IMR-90 (cell line): Measurements from ENCODE around the gene TNS3. TPM values are rescaled to one million over a fixed set of nuclear protein-coding genes. Genes with fewer than 3 reads are reported as not detected.

Source experiments
- ATAC-seq: fragments of 200-7000 bp; cut with Tn5 transposase; 2 replicates; pipeline ENCODE4 v1.9.1; 2020; ENCODE audit warnings: low read depth, mild to moderate bottlenecking, moderate library complexity
- BruUV-seq: library from RNA; stranded (reverse); fragments of 400-500 nt; replicated peaks from 2 replicates; lab custom pipeline; 2021; lab: Mats Ljungman, UMichigan
- CTCF ChIA-PET: fragments of 300-600 bp; formaldehyde crosslinking; extraction: SDS; loops from one replicate; lab custom pipeline; 2021; ENCODE audit warnings: antibody characterized with exemption; lab: Yijun Ruan, JAX
- POLR2A ChIA-PET: fragments of 300-600 bp; sonication (Branson Sonifier 250); formaldehyde crosslinking; loops from one replicate; lab custom pipeline; 2022; ENCODE audit warnings: antibody characterized with exemption; ENCODE audit not compliant: unreplicated experiment; lab: Charles Lee
- DNase-seq: peaks from one replicate; pipeline ENCODE4 v3.0.0; 2013
- H2AFZ ChIP-seq: replicated peaks from 2 replicates; pipeline ENCODE3; 2013; ENCODE audit warnings: low read length, mild to moderate bottlenecking; ENCODE audit not compliant: poor library complexity
- H2AK5ac ChIP-seq: 2 replicates; pipeline ENCODE4 v1.6.1; 2013; ENCODE audit warnings: low read depth, low read length, inconsistent platforms
- H2AK9ac ChIP-seq: replicated peaks from 2 replicates; pipeline ENCODE3; 2013; ENCODE audit warnings: mild to moderate bottlenecking, low read depth, low read length, moderate library complexity; ENCODE audit not compliant: poor library complexity
- H2BK120ac ChIP-seq: 2 replicates; pipeline ENCODE4 v1.6.1; 2013; ENCODE audit warnings: low read depth, low read length, inconsistent platforms
- H2BK15ac ChIP-seq: 3 replicates; pipeline ENCODE4 v1.6.1; 2013; ENCODE audit warnings: low read depth, low read length, inconsistent platforms
- H2BK20ac ChIP-seq: 2 replicates; pipeline ENCODE4 v1.6.1; 2013; ENCODE audit warnings: low read depth, mild to moderate bottlenecking, inconsistent platforms, low read length, moderate library complexity
- H2BK5ac ChIP-seq: 2 replicates; pipeline ENCODE4 v1.6.1; 2013; ENCODE audit warnings: mild to moderate bottlenecking, low read depth, low read length, inconsistent platforms; ENCODE audit not compliant: poor library complexity, severe bottlenecking
- H3K14ac ChIP-seq: replicated peaks from 2 replicates; pipeline ENCODE4 v1.6.1; 2013; ENCODE audit warnings: low read depth, low read length, inconsistent platforms
- H3K18ac ChIP-seq: 2 replicates; pipeline ENCODE4 v1.6.1; 2013; ENCODE audit warnings: low read depth, low read length, control low read depth
- H3K23ac ChIP-seq: 2 replicates; pipeline ENCODE4 v1.6.1; 2013; ENCODE audit warnings: low read depth, low read length, inconsistent platforms
- H3K27ac ChIP-seq: 2 replicates; pipeline ENCODE4 v1.5.1; 2013; ENCODE audit warnings: mild to moderate bottlenecking, control low read depth, low read length; ENCODE audit not compliant: insufficient read depth
- H3K27me3 ChIP-seq: 2 replicates; pipeline ENCODE4 v1.6.1; 2013; ENCODE audit warnings: low read length; ENCODE audit not compliant: control insufficient read depth, insufficient read depth
- H3K36me3 ChIP-seq: 2 replicates; pipeline ENCODE4 v1.6.1; 2013; ENCODE audit warnings: low read length, mixed read lengths; ENCODE audit not compliant: control insufficient read depth, insufficient read depth
- H3K4ac ChIP-seq: 2 replicates; pipeline ENCODE4 v1.6.1; 2013; ENCODE audit warnings: low read depth, low read length, inconsistent platforms
- H3K4me1 ChIP-seq: 2 replicates; pipeline ENCODE4 v1.6.1; 2013; ENCODE audit warnings: low read length, mixed read lengths; ENCODE audit not compliant: control insufficient read depth, insufficient read depth
- H3K4me2 ChIP-seq: 2 replicates; pipeline ENCODE4 v1.6.1; 2013; ENCODE audit warnings: low read depth, mild to moderate bottlenecking, control low read depth, low read length, moderate library complexity
- H3K4me3 ChIP-seq: 2 replicates; pipeline ENCODE4 v1.5.1; 2013; ENCODE audit warnings: low read depth, mild to moderate bottlenecking, control low read depth, low read length, moderate library complexity; ENCODE audit not compliant: insufficient read depth
- H3K56ac ChIP-seq: 2 replicates; pipeline ENCODE4 v1.6.1; 2013; ENCODE audit warnings: low read length, inconsistent platforms; ENCODE audit not compliant: insufficient read depth; ENCODE audit errors: extremely low read depth
- H3K79me1 ChIP-seq, 2 experiments: 2 replicates each; pipeline ENCODE4 v1.6.1; 2013; ENCODE audit warnings: low read length in 2 of 2, inconsistent platforms in 1 of 2, low read depth in 1 of 2
- H3K9ac ChIP-seq: 2 replicates; pipeline ENCODE4 v1.6.1; 2013; ENCODE audit warnings: low read depth, low read length, control low read depth
- H3K9me1 ChIP-seq: 2 replicates; pipeline ENCODE4 v1.6.1; 2013; ENCODE audit warnings: low read length, inconsistent platforms; ENCODE audit not compliant: insufficient read depth
- H3K9me3 ChIP-seq: 2 replicates; pipeline ENCODE4 v1.6.1; 2013; ENCODE audit warnings: low read length; ENCODE audit not compliant: control insufficient read depth, insufficient read depth
- H4K20me1 ChIP-seq: 2 replicates; pipeline ENCODE4 v1.6.1; 2013; ENCODE audit warnings: low read length, inconsistent platforms; ENCODE audit not compliant: insufficient read depth
- H4K5ac ChIP-seq: 2 replicates; pipeline ENCODE4 v1.6.1; 2013; ENCODE audit warnings: mild to moderate bottlenecking, low read depth, low read length, control low read depth
- H4K8ac ChIP-seq, 2 experiments: 2 replicates each; pipeline ENCODE4 v1.6.1; 2013; ENCODE audit warnings: low read depth in 2 of 2, low read length in 2 of 2, control low read depth in 1 of 2, inconsistent platforms in 1 of 2
- H4K91ac ChIP-seq: 2 replicates; pipeline ENCODE4 v1.6.1; 2013; ENCODE audit warnings: low read depth, low read length, inconsistent platforms; ENCODE audit not compliant: insufficient read depth
- BHLHE40 ChIP-seq: fragments of 150-350 bp; IDR thresholded peaks from 2 replicates; pipeline ENCODE4 v1.6.1; 2016; ENCODE audit warnings: mild to moderate bottlenecking, low read depth, low read length
- CEBPB ChIP-seq: IDR thresholded peaks from 2 replicates; pipeline ENCODE4 v1.6.1; 2012; ENCODE audit warnings: low read depth, low read length, improper control_type of control experiment
- CHD1 ChIP-seq: IDR thresholded peaks from 2 replicates; pipeline ENCODE4 v1.6.1; 2012; ENCODE audit warnings: low read depth, low read length, improper control_type of control experiment
- ELK1 ChIP-seq: fragments of 150-350 bp; IDR thresholded peaks from 2 replicates; pipeline ENCODE4 v1.6.1; 2016; ENCODE audit warnings: low read depth, mild to moderate bottlenecking, low read length, moderate library complexity, borderline replicate concordance
- FOS ChIP-seq: fragments of 150-350 bp; IDR thresholded peaks from 2 replicates; pipeline ENCODE4 v1.6.1; 2016; ENCODE audit warnings: low read depth, low read length
- MAFK ChIP-seq: IDR thresholded peaks from 2 replicates; pipeline ENCODE4 v1.6.1; 2012; ENCODE audit warnings: low read depth, low read length, improper control_type of control experiment
- MAZ ChIP-seq: IDR thresholded peaks from 2 replicates; pipeline ENCODE4 v1.6.1; 2012; ENCODE audit warnings: low read depth, mild to moderate bottlenecking, low read length, improper control_type of control experiment, moderate library complexity, borderline replicate concordance
- MXI1 ChIP-seq: IDR thresholded peaks from 2 replicates; pipeline ENCODE4 v1.6.1; 2012; ENCODE audit warnings: low read depth, mild to moderate bottlenecking, low read length, moderate library complexity, borderline replicate concordance
- NFE2L2 ChIP-seq: fragments of 150-350 bp; IDR thresholded peaks from 2 replicates; pipeline ENCODE4 v1.6.1; 2016; ENCODE audit warnings: low read depth, mild to moderate bottlenecking, low read length
- POLR2A ChIP-seq: IDR thresholded peaks from 2 replicates; pipeline ENCODE4 v1.6.1; 2012; ENCODE audit warnings: mild to moderate bottlenecking, low read depth, low read length
- RAD21 ChIP-seq: IDR thresholded peaks from 2 replicates; pipeline ENCODE4 v1.6.1; 2012; ENCODE audit warnings: low read length, improper control_type of control experiment
- RCOR1 ChIP-seq: IDR thresholded peaks from 2 replicates; pipeline ENCODE4 v1.6.1; 2012; ENCODE audit warnings: mild to moderate bottlenecking, low read length, improper control_type of control experiment; ENCODE audit not compliant: insufficient replicate concordance
- RFX5 ChIP-seq: IDR thresholded peaks from 2 replicates; pipeline ENCODE4 v1.8.0; 2012; ENCODE audit warnings: low read depth, mild to moderate bottlenecking, low read length, moderate library complexity
- WGBS, 2 experiments: methylation state at CpG; one replicate each; pipeline versions ENCODE4 v1.1.5 to v1.1.7; 2013; ENCODE audit warnings: missing lambda C conversion rate in 2 of 2; ENCODE audit not compliant: insufficient read length in 1 of 2; ENCODE audit errors: extremely low coverage in 2 of 2; 5-methylcytosine and 5-hydroxymethylcytosine counted together
- dilution Hi-C: fragments of 300-500 bp; cut with HindIII; formaldehyde crosslinking; loops from one replicate; pipeline ENCODE4 v1.14.3; 2018; ENCODE audit warnings: low sequenced_read_pairs; ENCODE audit not compliant: unreplicated experiment
- in situ Hi-C: fragments of 300-500 bp; cut with MboI; formaldehyde crosslinking; loops from 3 replicates; pipeline ENCODE4 v1.14.3; 2019; ENCODE audit warnings: low sequenced_read_pairs, inconsistent platforms, mixed read lengths
- intact Hi-C: fragments of 100-400 bp; cut with micrococcal nuclease; formaldehyde crosslinking; loops from 2 replicates; pipeline ENCODE4 v1.10.0; 2022
- polyA plus RNA-seq, 3 experiments: library from polyadenylated mRNA; depleted of rRNA; stranded (reverse); fragments of >200 nt; gene quantifications; 2 replicates each; pipeline ENCODE4 v1.2.3, GENCODE V29; 2012; ENCODE audit warnings: low replicate concordance in 1 of 3
- total RNA-seq: library from RNA; depleted of rRNA; stranded (reverse); fragments of >200 nt; gene quantifications from 2 replicates; pipeline ENCODE4 v1.2.3, GENCODE V29; 2012

TNS3 gene
- total and polyA plus RNA-seq, 2 of the 4 experiments (the other 2 are of a cell fraction): 64.3 to 79.2 TPM

GRCh38 chr7:47485640-47486435, 96.1 kb downstream of the TNS3 start (continued):
- TF ChIP-seq MAFK (no peak), RAD21 (no peak)

- in situ Hi-C loops (no loop called here), intact Hi-C loops (no loop called here), dilution Hi-C loops (no loop called here)
- DNase-seq: no peak
- peak overlapping the region; percentile 85 for H3K4ac ChIP-seq
- peak overlapping the region; percentile 48 for H2BK120ac ChIP-seq
- H4K8ac ChIP-seq: peak overlapping the region in 1 of 2 experiments; percentile 52; a peak in 2 of 4 replicates
- peaks cover 4% of the 10 kb centered on the region; the same call in 1 of the 2 replicates for H3K36me3 ChIP-seq
- no peak overlapping the region for H3K27ac ChIP-seq
- ChIA-PET CTCF (no interaction called here), POLR2A (no interaction called here)
- peaks cover 44% of the 10 kb centered on the region for H3K4me1 ChIP-seq
- no peak overlapping the region for H3K56ac ChIP-seq
- no peak overlapping the region for H3K23ac ChIP-seq
- peak overlapping the region; percentile 15 for H2AFZ ChIP-seq
- no peak overlapping the region for H3K4me2 ChIP-seq
- peak overlapping the region; percentile 56; the same call in 1 of the 2 replicates for H4K91ac ChIP-seq
- 90% methylated on average over 13 of the region's 17 CpGs; no CpG with 5 or more reads in 1 of the 2 experiments for WGBS, 2 experiments
- ATAC-seq: no peak
- H3K4me3 ChIP-seq: no peak overlapping the region
- H3K9me1 ChIP-seq: peaks cover 43% of the 10 kb centered on the region
- peak overlapping the region; percentile 73 for H2AK9ac ChIP-seq
- peak overlapping the region; percentile 73; the same call in 2 of the 3 replicates for H2BK15ac ChIP-seq
- H3K9ac ChIP-seq: no peak overlapping the region
- peaks cover 64 to 83% of the 10 kb centered on the region in 2 experiments for H3K79me1 ChIP-seq
- peak overlapping the region; percentile 81; the same call in 1 of the 2 replicates for H2AK5ac ChIP-seq
- H2BK5ac ChIP-seq: no peak overlapping the region
- H4K5ac ChIP-seq: no peak overlapping the region
- H3K27me3 ChIP-seq: no peaks in the 10 kb centered on the region
- peak overlapping the region; percentile 52; the same call in 1 of the 2 replicates for H2BK20ac ChIP-seq
- no peaks in the 10 kb centered on the region for H3K9me3 ChIP-seq
- H3K18ac ChIP-seq: no peak overlapping the region
- peaks cover 58% of the 10 kb centered on the region for H4K20me1 ChIP-seq
- BruUV-seq: no TSS peak
- H3K14ac ChIP-seq: peak overlapping the region; percentile 80; the same call in 1 of the 2 replicates
- no peak for TF ChIP-seq CHD1
- TF ChIP-seq FOS: no peak
- no peak for TF ChIP-seq ELK1
- no peak for TF ChIP-seq BHLHE40
- TF ChIP-seq MAZ: no peak
- no peak for TF ChIP-seq RFX5
- no peak for TF ChIP-seq POLR2A
- no peak for TF ChIP-seq RCOR1
- TF ChIP-seq CEBPB: no peak
- no peak for TF ChIP-seq NFE2L2
- TF ChIP-seq RAD21: no peak
- no peak for TF ChIP-seq MXI1
- no peak for TF ChIP-seq MAFK
These were observed 96.8 kb downstream of the TNS3 start for GRCh38 chr7:47484923-47485639.
